ENCODE measurements around the gene SCO2. TPM values are rescaled to one million over a fixed set of nuclear protein-coding genes. Genes with fewer than 3 reads are reported as not detected.

SCO2 gene
- polyA plus RNA-seq, 1 donor from 2014 or later = 9.6 TPM

- TF ChIP-seq EP300 (conservative IDR thresholded peaks at IDR 0.05; ENCODE audit: poor library complexity, severe bottlenecking) (no peak), TAF1 (IDR thresholded peaks at IDR 0.05; ENCODE audit: low read depth) (no peak), RAD21 (conservative IDR thresholded peaks at IDR 0.05) (no peak), MXI1 (conservative IDR thresholded peaks at IDR 0.05; ENCODE audit: poor library complexity, severe bottlenecking) (no peak), REST (IDR thresholded peaks at IDR 0.05; ENCODE audit: borderline replicate concordance) (no peak), POLR2AphosphoS5 (IDR thresholded peaks at IDR 0.05) (no peak), SMC3 (conservative IDR thresholded peaks at IDR 0.05; ENCODE audit: poor library complexity) (no peak), CTCF (IDR thresholded peaks at IDR 0.05; ENCODE audit: poor library complexity, severe bottlenecking) (no peak), EZH2 (IDR thresholded peaks at IDR 0.05; ENCODE audit: borderline replicate concordance, insufficient read depth, low read length, poor library complexity, severe bottlenecking) (no peak)
- no peaks in the 10 kb centered on the region for H3K9me2 ChIP-seq (ENCODE audit: insufficient read depth, low read length)
- no peaks in the 10 kb centered on the region for H3K79me2 ChIP-seq (replicated peaks; ENCODE audit: insufficient read depth, low read length)
- no peaks in the 10 kb centered on the region for H3K9me3 ChIP-seq (ENCODE audit: low read length)
- no peaks in the 10 kb centered on the region for H3K36me3 ChIP-seq (ENCODE audit: insufficient read depth, low read length)
- peak overlapping the region; percentile 81 for H3K9ac ChIP-seq (ENCODE audit: low read length)
- no peaks in the 10 kb centered on the region for H4K20me1 ChIP-seq (ENCODE audit: insufficient read depth)
- no peaks in the 10 kb centered on the region for H3F3A ChIP-seq (ENCODE audit: insufficient read depth, low read length, poor library complexity, severe bottlenecking)
- H3K27ac ChIP-seq (ENCODE audit: low read length) = peak overlapping the region; percentile 75
- peak overlapping the region; percentile 73 for H3K4me2 ChIP-seq (ENCODE audit: low read length)
- no peak overlapping the region for H2AFZ ChIP-seq (ENCODE audit: low read depth, low read length)
- peaks cover 28% of the 10 kb centered on the region for H3K27me3 ChIP-seq (ENCODE audit: insufficient read depth, low read depth, low read length)
- peak overlapping the region; percentile 95 for H3K4me3 ChIP-seq (ENCODE audit: low read length)
Observed at GRCh38 chr22:50526834-50527801, 1.7 kb upstream of the SCO2 start.

GRCh38 chr22:50526108-50526833, 873 bp upstream of the SCO2 start:
- Histone ChIP-seq H3K9ac (ENCODE audit: low read length) (peak overlapping the region; percentile 81), H3K27ac (ENCODE audit: low read length) (peak overlapping the region; percentile 75), H3K4me2 (ENCODE audit: low read length) (peak overlapping the region; percentile 73), H3K27me3 (ENCODE audit: insufficient read depth, low read depth, low read length) (peaks cover 19% of the 10 kb centered on the region), H2AFZ (ENCODE audit: low read depth, low read length) (no peak overlapping the region), H3K79me2 (replicated peaks; ENCODE audit: insufficient read depth, low read length) (no peaks in the 10 kb centered on the region), H4K20me1 (ENCODE audit: insufficient read depth) (no peaks in the 10 kb centered on the region), H3F3A (ENCODE audit: insufficient read depth, low read length, poor library complexity, severe bottlenecking) (no peaks in the 10 kb centered on the region), H3K9me2 (ENCODE audit: insufficient read depth, low read length) (no peaks in the 10 kb centered on the region), H3K36me3 (ENCODE audit: insufficient read depth, low read length) (no peaks in the 10 kb centered on the region), H3K9me3 (ENCODE audit: low read length) (no peaks in the 10 kb centered on the region), H3K4me3 (ENCODE audit: low read length) (peak overlapping the region; percentile 95)
- TF ChIP-seq TAF1 (IDR thresholded peaks at IDR 0.05; ENCODE audit: low read depth) = peak; percentile 1
- peak; percentile 56 for TF ChIP-seq SMC3 (conservative IDR thresholded peaks at IDR 0.05; ENCODE audit: poor library complexity)
- peak; percentile 16 for TF ChIP-seq POLR2AphosphoS5 (IDR thresholded peaks at IDR 0.05)
- no peak for TF ChIP-seq REST (IDR thresholded peaks at IDR 0.05; ENCODE audit: borderline replicate concordance)
- TF ChIP-seq CTCF (IDR thresholded peaks at IDR 0.05; ENCODE audit: poor library complexity, severe bottlenecking) = peak; percentile 75
- TF ChIP-seq RAD21 (conservative IDR thresholded peaks at IDR 0.05) = peak; percentile 42

Data from neural cell (in vitro differentiated cells).